ENCODE data around the gene RALGAPA1. TPM values are rescaled to one million over a fixed set of nuclear protein-coding genes. Genes with fewer than 3 reads are reported as not detected.

RALGAPA1 gene
- total RNA-seq, 4 donors from 2014 or later: 44.1 to 138 (median 108) TPM

DNA sequence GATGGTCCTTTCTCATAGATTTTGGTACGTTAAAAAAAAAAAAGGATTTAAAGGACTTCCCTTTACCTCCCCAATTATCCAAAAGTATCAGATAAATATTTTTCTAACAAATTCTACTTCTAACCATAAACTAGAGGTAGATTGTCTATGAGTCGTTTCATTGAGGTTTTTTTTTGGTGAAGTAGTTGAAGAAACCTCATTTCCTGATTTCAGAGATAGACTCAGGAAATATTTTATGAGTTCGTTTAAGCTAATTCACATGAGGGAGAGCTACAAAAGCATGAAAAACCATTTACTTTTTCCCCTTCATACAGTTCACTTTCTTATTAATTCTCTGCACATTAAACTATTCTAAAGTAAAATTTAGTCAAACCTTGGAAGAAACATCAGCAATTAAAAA, 112.5 kb downstream of the RALGAPA1 start:
- Histone ChIP-seq H3K27me3 (no peaks in the 10 kb centered on the region), H3K36me3 (no peaks in the 10 kb centered on the region), H3K9me3 (no peaks in the 10 kb centered on the region), H3K27ac (no peak overlapping the region), H3K4me1 (no peaks in the 10 kb centered on the region), H3K4me3 (no peak overlapping the region)
- no peak for TF ChIP-seq POLR2A (IDR thresholded peaks at IDR 0.05)
- TF ChIP-seq, protein P1, sequence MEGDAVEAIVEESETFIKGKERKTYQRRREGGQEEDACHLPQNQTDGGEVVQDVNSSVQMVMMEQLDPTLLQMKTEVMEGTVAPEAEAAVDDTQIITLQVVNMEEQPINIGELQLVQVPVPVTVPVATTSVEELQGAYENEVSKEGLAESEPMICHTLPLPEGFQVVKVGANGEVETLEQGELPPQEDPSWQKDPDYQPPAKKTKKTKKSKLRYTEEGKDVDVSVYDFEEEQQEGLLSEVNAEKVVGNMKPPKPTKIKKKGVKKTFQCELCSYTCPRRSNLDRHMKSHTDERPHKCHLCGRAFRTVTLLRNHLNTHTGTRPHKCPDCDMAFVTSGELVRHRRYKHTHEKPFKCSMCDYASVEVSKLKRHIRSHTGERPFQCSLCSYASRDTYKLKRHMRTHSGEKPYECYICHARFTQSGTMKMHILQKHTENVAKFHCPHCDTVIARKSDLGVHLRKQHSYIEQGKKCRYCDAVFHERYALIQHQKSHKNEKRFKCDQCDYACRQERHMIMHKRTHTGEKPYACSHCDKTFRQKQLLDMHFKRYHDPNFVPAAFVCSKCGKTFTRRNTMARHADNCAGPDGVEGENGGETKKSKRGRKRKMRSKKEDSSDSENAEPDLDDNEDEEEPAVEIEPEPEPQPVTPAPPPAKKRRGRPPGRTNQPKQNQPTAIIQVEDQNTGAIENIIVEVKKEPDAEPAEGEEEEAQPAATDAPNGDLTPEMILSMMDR (IDR thresholded peaks at IDR 0.05): no peak
- intact Hi-C loops (cut with DNase I; ENCODE audit: low total_unique reads): no loop called here
- DNase-seq: no peak

DNA sequence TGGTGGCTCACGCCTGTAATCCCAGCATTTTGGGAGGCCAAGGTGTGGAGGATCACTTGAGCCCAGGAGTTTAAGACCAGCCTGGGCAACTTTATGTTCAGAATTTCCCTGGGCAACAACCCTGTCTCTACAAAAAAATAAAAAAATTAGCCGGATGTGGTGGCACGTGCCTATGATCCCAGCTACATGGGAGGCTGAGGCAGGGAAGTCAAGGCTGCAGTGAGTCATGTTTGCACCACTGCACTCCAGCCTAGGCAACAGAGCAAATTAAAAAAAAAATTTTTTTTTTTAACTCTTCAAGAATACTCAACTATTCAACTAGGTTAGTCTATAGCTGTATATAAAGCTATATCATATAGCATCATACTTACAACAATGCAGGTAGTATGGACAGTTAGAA, 113.0 kb downstream of the RALGAPA1 start:
- H3K4me1 ChIP-seq: no peaks in the 10 kb centered on the region
- no peak overlapping the region for H3K27ac ChIP-seq
- no peaks in the 10 kb centered on the region for H3K27me3 ChIP-seq
- intact Hi-C loops (cut with DNase I; ENCODE audit: low total_unique reads): no loop called here
- H3K4me3 ChIP-seq: no peak overlapping the region
- DNase-seq: no peak
- no peaks in the 10 kb centered on the region for H3K36me3 ChIP-seq
- no peaks in the 10 kb centered on the region for H3K9me3 ChIP-seq
- TF ChIP-seq, protein P1 (IDR thresholded peaks at IDR 0.05): no peak
- no peak for TF ChIP-seq POLR2A (IDR thresholded peaks at IDR 0.05)

DNA sequence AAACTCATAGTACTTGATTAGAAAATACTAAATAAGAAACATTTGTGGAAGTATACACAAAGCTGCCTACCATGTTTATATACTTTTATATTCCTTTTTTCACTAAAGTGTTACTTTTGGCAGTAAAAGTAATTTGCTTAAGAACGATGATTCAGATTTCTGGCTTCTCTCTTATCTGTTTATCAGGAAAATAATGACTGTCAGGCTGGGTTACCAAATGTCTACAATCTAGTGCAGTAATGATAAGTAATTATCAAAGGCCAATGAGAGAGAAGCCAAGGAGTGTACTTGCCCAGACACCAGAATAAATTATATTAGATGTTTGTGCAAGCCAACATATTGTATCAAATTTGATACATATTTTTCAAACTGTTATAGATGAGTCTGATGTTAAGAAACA, 113.4 kb downstream of the RALGAPA1 start:
- Histone ChIP-seq H3K27me3 (no peaks in the 10 kb centered on the region), H3K36me3 (no peaks in the 10 kb centered on the region), H3K9me3 (no peaks in the 10 kb centered on the region), H3K4me1 (no peaks in the 10 kb centered on the region), H3K27ac (no peak overlapping the region), H3K4me3 (no peak overlapping the region)
- TF ChIP-seq, protein P1 (IDR thresholded peaks at IDR 0.05): no peak
- TF ChIP-seq POLR2A (IDR thresholded peaks at IDR 0.05): no peak
- DNase-seq: no peak
- intact Hi-C loops (cut with DNase I; ENCODE audit: low total_unique reads): no loop called here

DNA sequence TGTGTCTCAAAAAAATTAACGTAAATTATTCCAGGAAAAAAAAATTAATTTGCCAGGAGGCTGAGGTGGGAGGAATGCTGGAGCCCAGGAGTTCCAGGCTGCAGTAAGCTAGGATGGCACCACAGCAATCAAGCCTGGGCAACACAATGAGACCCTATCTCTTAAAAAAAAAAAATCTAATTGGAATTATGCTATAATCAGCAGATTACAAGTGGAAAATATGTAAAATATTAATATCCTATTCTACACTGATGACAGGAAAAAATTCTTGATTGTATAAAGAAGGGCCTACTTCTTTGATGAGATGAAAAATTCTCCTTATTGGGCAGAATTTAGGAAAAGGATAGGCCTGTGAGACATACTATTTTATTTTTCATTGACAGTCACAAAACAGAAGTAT, 114.0 kb downstream of the RALGAPA1 start:
- intact Hi-C loops (cut with DNase I; ENCODE audit: low total_unique reads): no loop called here
- H3K27me3 ChIP-seq: no peaks in the 10 kb centered on the region

DNA sequence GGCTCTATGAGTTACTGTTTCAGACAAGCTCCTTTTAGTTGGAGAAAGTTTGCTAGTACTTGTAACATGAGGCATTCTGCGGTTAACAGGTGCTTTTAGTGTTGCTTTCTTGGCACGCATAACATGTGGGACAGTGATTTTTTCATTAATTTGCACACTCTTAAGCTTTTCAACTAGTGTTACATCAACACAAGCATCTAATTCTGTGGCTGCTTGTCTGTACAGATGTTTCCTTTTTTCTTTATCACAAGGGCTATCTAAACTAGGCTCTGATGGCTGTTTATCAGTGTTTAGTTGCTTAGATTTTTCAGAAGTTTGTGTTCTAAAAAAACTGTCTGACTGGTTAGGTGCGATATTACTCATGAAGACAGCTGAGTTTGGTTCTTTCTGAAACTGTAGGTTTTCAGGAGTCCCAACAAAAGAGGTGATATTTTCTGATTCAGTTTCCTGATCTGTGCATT, 120.1 kb downstream of the RALGAPA1 start:
- no peaks in the 10 kb centered on the region for H3K27me3 ChIP-seq
- no peaks in the 10 kb centered on the region for H3K36me3 ChIP-seq

More for the DNA sequence above, 114.0 kb downstream of the RALGAPA1 start:
- no peak for DNase-seq
- no peak overlapping the region for H3K27ac ChIP-seq
- H3K36me3 ChIP-seq: no peaks in the 10 kb centered on the region
- no peaks in the 10 kb centered on the region for H3K4me1 ChIP-seq
- TF ChIP-seq POLR2A (IDR thresholded peaks at IDR 0.05): no peak
- TF ChIP-seq, protein P1 (IDR thresholded peaks at IDR 0.05): no peak
- H3K4me3 ChIP-seq: no peak overlapping the region
- no peaks in the 10 kb centered on the region for H3K9me3 ChIP-seq

More for the DNA sequence above, 120.1 kb downstream of the RALGAPA1 start:
- Histone ChIP-seq H3K27ac (no peak overlapping the region), H3K4me1 (no peaks in the 10 kb centered on the region), H3K4me3 (no peak overlapping the region), H3K9me3 (no peaks in the 10 kb centered on the region)
- TF ChIP-seq POLR2A (IDR thresholded peaks at IDR 0.05): no peak
- TF ChIP-seq, protein P1 (IDR thresholded peaks at IDR 0.05): no peak
- DNase-seq: no peak
- intact Hi-C loops (cut with DNase I; ENCODE audit: low total_unique reads): no loop called here
